NCI-H146 treated with DMSO at 0.1 percent for 48 hours (cell line): ENCODE data around the gene ZNF20.

Experiments used
- DNase-seq: peaks from one replicate; lab custom pipeline; 2025; ENCODE audit not compliant: unreplicated experiment; lab: John Stamatoyannopoulos, UW

Gene ZNF20

GRCh38 chr19:12139885-12140544 lies at the start of gene ZNF20:
Gene ZNF20, minus strand, starts transcription at chr19:12140350. Its CDS starts 168 bp downstream, at chr19:12140182.
- peak; percentile 90 for DNase-seq

- no peak for DNase-seq
Measured at GRCh38 chr19:12187625-12188024, 47.5 kb upstream of the ZNF20 start.

- DNase-seq: no peak
Measured at GRCh38 chr19:12180377-12180776, 40.2 kb upstream of the ZNF20 start.

- DNase-seq: no peak
Measured at GRCh38 chr19:12166626-12167025, 26.5 kb upstream of the ZNF20 start.

- DNase-seq: no peak
Measured at GRCh38 chr19:12163826-12164225, 23.7 kb upstream of the ZNF20 start.

GRCh38 chr19:12162882-12163806 lies 23.0 kb upstream of the ZNF20 start, which contains the start of gene ZNF136:
Gene ZNF136, plus strand, starts transcription at chr19:12163096. Its CDS starts 108 bp downstream, at chr19:12163204.
- DNase-seq: peak; percentile 93

- DNase-seq: no peak
Measured at GRCh38 chr19:12162513-12162881, 22.3 kb upstream of the ZNF20 start.

GRCh38 chr19:12159773-12160414 lies 19.7 kb upstream of the ZNF20 start:
- no peak for DNase-seq

- peak; percentile 93 for DNase-seq
Measured at GRCh38 chr19:12156223-12157058, 16.3 kb upstream of the ZNF20 start, which contains the start of gene ZNF625. Gene ZNF625, minus strand, starts transcription at chr19:12156734. Its CDS starts 176 bp downstream, at chr19:12156558.

- no peak for DNase-seq
Measured at GRCh38 chr19:12155324-12155860, 15.2 kb upstream of the ZNF20 start.

- no peak for DNase-seq
Measured at GRCh38 chr19:12145348-12145747, 5.2 kb upstream of the ZNF20 start.

GRCh38 chr19:12141405-12141736 lies 1.2 kb upstream of the ZNF20 start:
- DNase-seq: no peak

GRCh38 chr19:12140545-12141404 lies 625 bp upstream of the ZNF20 start:
- DNase-seq: peak; percentile 85

- no peak for DNase-seq
Measured at GRCh38 chr19:12139269-12139668, 881 bp downstream of the ZNF20 start.

GRCh38 chr19:12137221-12137940 lies 2.8 kb downstream of the ZNF20 start:
- peak; percentile 11 for DNase-seq

GRCh38 chr19:12133069-12133468 lies 7.1 kb downstream of the ZNF20 start:
- no peak for DNase-seq

- DNase-seq: no peak
Measured at GRCh38 chr19:12126707-12127106, 13.4 kb downstream of the ZNF20 start.

GRCh38 chr19:12117201-12117970 lies 22.8 kb downstream of the ZNF20 start:
- no peak for DNase-seq
